IMR-90 (cell line): ENCODE results near the gene PLBD2. TPM values are rescaled to one million over a fixed set of nuclear protein-coding genes. Genes with fewer than 3 reads are reported as not detected.

Experiments used
- ATAC-seq: fragments of 200-7000 bp; cut with Tn5 transposase; 2 replicates; pipeline ENCODE4 v1.9.1; 2020; ENCODE audit warnings: low read depth, mild to moderate bottlenecking, moderate library complexity
- BruUV-seq: library from RNA; stranded (reverse); fragments of 400-500 nt; replicated peaks from 2 replicates; lab custom pipeline; 2021; lab: Mats Ljungman, UMichigan
- CTCF ChIA-PET: fragments of 300-600 bp; formaldehyde crosslinking; extraction: SDS; loops from one replicate; lab custom pipeline; 2021; ENCODE audit warnings: antibody characterized with exemption; lab: Yijun Ruan, JAX
- POLR2A ChIA-PET: fragments of 300-600 bp; sonication (Branson Sonifier 250); formaldehyde crosslinking; loops from one replicate; lab custom pipeline; 2022; ENCODE audit warnings: antibody characterized with exemption; ENCODE audit not compliant: unreplicated experiment; lab: Charles Lee
- DNase-seq: peaks from one replicate; pipeline ENCODE4 v3.0.0; 2013
- H2AFZ ChIP-seq: replicated peaks from 2 replicates; pipeline ENCODE3; 2013; ENCODE audit warnings: low read length, mild to moderate bottlenecking; ENCODE audit not compliant: poor library complexity
- H2AK5ac ChIP-seq: 2 replicates; pipeline ENCODE4 v1.6.1; 2013; ENCODE audit warnings: low read depth, low read length, inconsistent platforms
- H2AK9ac ChIP-seq: replicated peaks from 2 replicates; pipeline ENCODE3; 2013; ENCODE audit warnings: mild to moderate bottlenecking, low read depth, low read length, moderate library complexity; ENCODE audit not compliant: poor library complexity
- H2BK120ac ChIP-seq: 2 replicates; pipeline ENCODE4 v1.6.1; 2013; ENCODE audit warnings: low read depth, low read length, inconsistent platforms
- H2BK15ac ChIP-seq: 3 replicates; pipeline ENCODE4 v1.6.1; 2013; ENCODE audit warnings: low read depth, low read length, inconsistent platforms
- H2BK20ac ChIP-seq: 2 replicates; pipeline ENCODE4 v1.6.1; 2013; ENCODE audit warnings: low read depth, mild to moderate bottlenecking, inconsistent platforms, low read length, moderate library complexity
- H2BK5ac ChIP-seq: 2 replicates; pipeline ENCODE4 v1.6.1; 2013; ENCODE audit warnings: mild to moderate bottlenecking, low read depth, low read length, inconsistent platforms; ENCODE audit not compliant: poor library complexity, severe bottlenecking
- H3K14ac ChIP-seq: replicated peaks from 2 replicates; pipeline ENCODE4 v1.6.1; 2013; ENCODE audit warnings: low read depth, low read length, inconsistent platforms
- H3K18ac ChIP-seq: 2 replicates; pipeline ENCODE4 v1.6.1; 2013; ENCODE audit warnings: low read depth, low read length, control low read depth
- H3K23ac ChIP-seq: 2 replicates; pipeline ENCODE4 v1.6.1; 2013; ENCODE audit warnings: low read depth, low read length, inconsistent platforms
- H3K27ac ChIP-seq: 2 replicates; pipeline ENCODE4 v1.5.1; 2013; ENCODE audit warnings: mild to moderate bottlenecking, control low read depth, low read length; ENCODE audit not compliant: insufficient read depth
- H3K27me3 ChIP-seq: 2 replicates; pipeline ENCODE4 v1.6.1; 2013; ENCODE audit warnings: low read length; ENCODE audit not compliant: control insufficient read depth, insufficient read depth
- H3K36me3 ChIP-seq: 2 replicates; pipeline ENCODE4 v1.6.1; 2013; ENCODE audit warnings: low read length, mixed read lengths; ENCODE audit not compliant: control insufficient read depth, insufficient read depth
- H3K4ac ChIP-seq: 2 replicates; pipeline ENCODE4 v1.6.1; 2013; ENCODE audit warnings: low read depth, low read length, inconsistent platforms
- H3K4me1 ChIP-seq: 2 replicates; pipeline ENCODE4 v1.6.1; 2013; ENCODE audit warnings: low read length, mixed read lengths; ENCODE audit not compliant: control insufficient read depth, insufficient read depth
- H3K4me2 ChIP-seq: 2 replicates; pipeline ENCODE4 v1.6.1; 2013; ENCODE audit warnings: low read depth, mild to moderate bottlenecking, control low read depth, low read length, moderate library complexity
- H3K4me3 ChIP-seq: 2 replicates; pipeline ENCODE4 v1.5.1; 2013; ENCODE audit warnings: low read depth, mild to moderate bottlenecking, control low read depth, low read length, moderate library complexity; ENCODE audit not compliant: insufficient read depth
- H3K56ac ChIP-seq: 2 replicates; pipeline ENCODE4 v1.6.1; 2013; ENCODE audit warnings: low read length, inconsistent platforms; ENCODE audit not compliant: insufficient read depth; ENCODE audit errors: extremely low read depth
- H3K79me1 ChIP-seq, 2 experiments: 2 replicates each; pipeline ENCODE4 v1.6.1; 2013; ENCODE audit warnings: low read length in 2 of 2, inconsistent platforms in 1 of 2, low read depth in 1 of 2
- H3K9ac ChIP-seq: 2 replicates; pipeline ENCODE4 v1.6.1; 2013; ENCODE audit warnings: low read depth, low read length, control low read depth
- H3K9me1 ChIP-seq: 2 replicates; pipeline ENCODE4 v1.6.1; 2013; ENCODE audit warnings: low read length, inconsistent platforms; ENCODE audit not compliant: insufficient read depth
- H3K9me3 ChIP-seq: 2 replicates; pipeline ENCODE4 v1.6.1; 2013; ENCODE audit warnings: low read length; ENCODE audit not compliant: control insufficient read depth, insufficient read depth
- H4K20me1 ChIP-seq: 2 replicates; pipeline ENCODE4 v1.6.1; 2013; ENCODE audit warnings: low read length, inconsistent platforms; ENCODE audit not compliant: insufficient read depth
- H4K5ac ChIP-seq: 2 replicates; pipeline ENCODE4 v1.6.1; 2013; ENCODE audit warnings: mild to moderate bottlenecking, low read depth, low read length, control low read depth
- H4K8ac ChIP-seq, 2 experiments: 2 replicates each; pipeline ENCODE4 v1.6.1; 2013; ENCODE audit warnings: low read depth in 2 of 2, low read length in 2 of 2, control low read depth in 1 of 2, inconsistent platforms in 1 of 2
- H4K91ac ChIP-seq: 2 replicates; pipeline ENCODE4 v1.6.1; 2013; ENCODE audit warnings: low read depth, low read length, inconsistent platforms; ENCODE audit not compliant: insufficient read depth
- BHLHE40 ChIP-seq: fragments of 150-350 bp; IDR thresholded peaks from 2 replicates; pipeline ENCODE4 v1.6.1; 2016; ENCODE audit warnings: mild to moderate bottlenecking, low read depth, low read length
- CHD1 ChIP-seq: IDR thresholded peaks from 2 replicates; pipeline ENCODE4 v1.6.1; 2012; ENCODE audit warnings: low read depth, low read length, improper control_type of control experiment
- MAFK ChIP-seq: IDR thresholded peaks from 2 replicates; pipeline ENCODE4 v1.6.1; 2012; ENCODE audit warnings: low read depth, low read length, improper control_type of control experiment
- MXI1 ChIP-seq: IDR thresholded peaks from 2 replicates; pipeline ENCODE4 v1.6.1; 2012; ENCODE audit warnings: low read depth, mild to moderate bottlenecking, low read length, moderate library complexity, borderline replicate concordance
- NFE2L2 ChIP-seq: fragments of 150-350 bp; IDR thresholded peaks from 2 replicates; pipeline ENCODE4 v1.6.1; 2016; ENCODE audit warnings: low read depth, mild to moderate bottlenecking, low read length
- RCOR1 ChIP-seq: IDR thresholded peaks from 2 replicates; pipeline ENCODE4 v1.6.1; 2012; ENCODE audit warnings: mild to moderate bottlenecking, low read length, improper control_type of control experiment; ENCODE audit not compliant: insufficient replicate concordance
- RFX5 ChIP-seq: IDR thresholded peaks from 2 replicates; pipeline ENCODE4 v1.8.0; 2012; ENCODE audit warnings: low read depth, mild to moderate bottlenecking, low read length, moderate library complexity
- WGBS, 2 experiments: methylation state at CpG; one replicate each; pipeline versions ENCODE4 v1.1.5 to v1.1.7; 2013; ENCODE audit warnings: missing lambda C conversion rate in 2 of 2; ENCODE audit not compliant: insufficient read length in 1 of 2; ENCODE audit errors: extremely low coverage in 2 of 2; 5-methylcytosine and 5-hydroxymethylcytosine counted together
- dilution Hi-C: fragments of 300-500 bp; cut with HindIII; formaldehyde crosslinking; loops from one replicate; pipeline ENCODE4 v1.14.3; 2018; ENCODE audit warnings: low sequenced_read_pairs; ENCODE audit not compliant: unreplicated experiment
- in situ Hi-C: fragments of 300-500 bp; cut with MboI; formaldehyde crosslinking; loops from 3 replicates; pipeline ENCODE4 v1.14.3; 2019; ENCODE audit warnings: low sequenced_read_pairs, inconsistent platforms, mixed read lengths
- intact Hi-C: fragments of 100-400 bp; cut with micrococcal nuclease; formaldehyde crosslinking; loops from 2 replicates; pipeline ENCODE4 v1.10.0; 2022
- polyA plus RNA-seq, 3 experiments: library from polyadenylated mRNA; depleted of rRNA; stranded (reverse); fragments of >200 nt; gene quantifications; 2 replicates each; pipeline ENCODE4 v1.2.3, GENCODE V29; 2012; ENCODE audit warnings: low replicate concordance in 1 of 3
- total RNA-seq: library from RNA; depleted of rRNA; stranded (reverse); fragments of >200 nt; gene quantifications from 2 replicates; pipeline ENCODE4 v1.2.3, GENCODE V29; 2012
- TF ChIP-seq, protein P1 (sequence below): fragments of 150-350 bp; IDR thresholded peaks from 2 replicates; pipeline ENCODE4 v1.6.1; 2016; ENCODE audit warnings: low read depth, mild to moderate bottlenecking, low read length, moderate library complexity, borderline replicate concordance
- TF ChIP-seq, protein P2 (sequence below): fragments of 150-350 bp; IDR thresholded peaks from 2 replicates; pipeline ENCODE4 v1.6.1; 2017; ENCODE audit warnings: mild to moderate bottlenecking, antibody characterized with exemption, low read length, low read depth

Gene PLBD2
- total and polyA plus RNA-seq, 2 of the 4 experiments (the other 2 are of a cell fraction) = 7.3 to 44.5 TPM

DNA sequence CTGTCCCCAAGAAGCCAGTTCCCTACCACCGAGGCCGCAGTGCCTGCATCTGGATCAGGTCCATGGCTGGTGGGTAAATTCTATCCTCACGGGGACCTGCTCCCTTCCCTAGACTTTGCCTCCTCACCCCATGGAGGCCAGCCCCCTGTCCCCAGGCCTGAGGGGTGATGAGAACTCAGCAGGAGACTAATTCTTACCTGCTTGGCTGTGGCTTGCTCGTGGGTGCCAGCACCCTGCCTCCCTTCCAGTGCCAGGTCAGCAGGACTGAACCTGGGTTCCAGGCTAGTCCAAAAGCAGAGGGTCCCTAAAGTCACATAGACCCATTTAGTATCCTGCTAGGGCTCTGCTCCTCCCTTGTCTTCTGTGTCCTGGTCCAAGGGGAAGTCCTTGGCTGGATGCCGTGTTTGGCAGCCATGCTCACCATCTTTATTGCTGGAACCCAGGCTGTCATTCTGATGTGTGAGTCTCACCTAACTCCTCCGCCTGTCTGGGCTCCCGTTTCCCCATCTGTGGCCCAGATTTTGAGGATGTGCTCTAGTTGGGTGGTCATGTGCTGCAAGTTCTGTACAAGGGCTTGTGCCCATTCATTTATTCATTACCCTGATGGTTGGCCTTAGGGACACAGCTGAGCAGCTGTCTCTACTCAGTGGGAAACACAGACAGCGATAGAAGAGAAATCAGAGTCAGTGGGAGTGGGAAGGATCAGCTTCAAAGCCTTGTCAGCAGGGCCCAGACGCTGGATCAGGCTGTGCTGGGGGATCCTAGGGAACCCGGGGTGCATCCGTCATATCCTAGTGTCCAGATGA lies 949 bp downstream of the PLBD2 start:
- no peak overlapping the region for H3K56ac ChIP-seq
- H3K14ac ChIP-seq = peak overlapping the region; percentile 72; the same call in 1 of the 2 replicates
- H2BK20ac ChIP-seq = no peak overlapping the region
- peak overlapping the region; percentile 80 for H3K4me3 ChIP-seq
- H3K27ac ChIP-seq = no peak overlapping the region; the same call in 1 of the 2 replicates
- H3K9me1 ChIP-seq = peaks cover 9% of the 10 kb centered on the region
- no peaks in the 10 kb centered on the region for H3K9me3 ChIP-seq
- H4K8ac ChIP-seq = peak overlapping the region in 1 of 2 experiments; percentile 56; a peak in 1 of 4 replicates
- in situ Hi-C loops (no loop called here), intact Hi-C loops (loop anchor here (10.0 kb wide), 1 partner anchor 165 kb away; no protein-coding TSS in a partner anchor), dilution Hi-C loops (no loop called here)
- H3K4ac ChIP-seq = peak overlapping the region; percentile 19; the same call in 1 of the 2 replicates
- ATAC-seq (no peak), DNase-seq (peak; percentile 14)
- peaks cover 9% of the 10 kb centered on the region for H3K4me1 ChIP-seq
- no peak for TF ChIP-seq CHD1
- TF ChIP-seq, protein P1, sequence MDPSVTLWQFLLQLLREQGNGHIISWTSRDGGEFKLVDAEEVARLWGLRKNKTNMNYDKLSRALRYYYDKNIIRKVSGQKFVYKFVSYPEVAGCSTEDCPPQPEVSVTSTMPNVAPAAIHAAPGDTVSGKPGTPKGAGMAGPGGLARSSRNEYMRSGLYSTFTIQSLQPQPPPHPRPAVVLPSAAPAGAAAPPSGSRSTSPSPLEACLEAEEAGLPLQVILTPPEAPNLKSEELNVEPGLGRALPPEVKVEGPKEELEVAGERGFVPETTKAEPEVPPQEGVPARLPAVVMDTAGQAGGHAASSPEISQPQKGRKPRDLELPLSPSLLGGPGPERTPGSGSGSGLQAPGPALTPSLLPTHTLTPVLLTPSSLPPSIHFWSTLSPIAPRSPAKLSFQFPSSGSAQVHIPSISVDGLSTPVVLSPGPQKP = no peak
- TF ChIP-seq MXI1 = no peak
- no peak for TF ChIP-seq MAFK
- TF ChIP-seq NFE2L2 = no peak
- no peak for TF ChIP-seq BHLHE40
- TF ChIP-seq, protein P2, sequence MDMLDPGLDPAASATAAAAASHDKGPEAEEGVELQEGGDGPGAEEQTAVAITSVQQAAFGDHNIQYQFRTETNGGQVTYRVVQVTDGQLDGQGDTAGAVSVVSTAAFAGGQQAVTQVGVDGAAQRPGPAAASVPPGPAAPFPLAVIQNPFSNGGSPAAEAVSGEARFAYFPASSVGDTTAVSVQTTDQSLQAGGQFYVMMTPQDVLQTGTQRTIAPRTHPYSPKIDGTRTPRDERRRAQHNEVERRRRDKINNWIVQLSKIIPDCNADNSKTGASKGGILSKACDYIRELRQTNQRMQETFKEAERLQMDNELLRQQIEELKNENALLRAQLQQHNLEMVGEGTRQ = no peak
- TF ChIP-seq RFX5 = no peak
- no peak for TF ChIP-seq RCOR1
- peak overlapping the region; percentile 92 for H2AK9ac ChIP-seq
- peak overlapping the region; percentile 87; the same call in 1 of the 2 replicates for H3K23ac ChIP-seq
- H3K9ac ChIP-seq = peak overlapping the region; percentile 69
- no peak overlapping the region for H3K18ac ChIP-seq
- WGBS, 2 experiments = 0% methylated on average over 2 of the region's 11 CpGs; no CpG with 5 or more reads in 1 of the 2 experiments
- H4K20me1 ChIP-seq = peaks cover 10% of the 10 kb centered on the region
- peak overlapping the region; percentile 92 for H3K4me2 ChIP-seq
- no peaks in the 10 kb centered on the region; the same call in 1 of the 2 replicates for H3K36me3 ChIP-seq
- no peak overlapping the region for H2BK15ac ChIP-seq
- H2BK5ac ChIP-seq = no peak overlapping the region
- no peak overlapping the region for H4K5ac ChIP-seq
- ChIA-PET POLR2A (no interaction called here), CTCF (interaction anchor here (0.6 kb wide), 1 partner anchor 162 kb away, joined by 3 read pairs; no protein-coding TSS in a partner anchor)
- H3K27me3 ChIP-seq = no peaks in the 10 kb centered on the region
- H4K91ac ChIP-seq = peak overlapping the region; percentile 6
- peaks cover 9 to 36% of the 10 kb centered on the region in 2 experiments; a peak in 3 of 4 replicates for H3K79me1 ChIP-seq
- BruUV-seq = no TSS peak
- no peak overlapping the region for H2BK120ac ChIP-seq
- H2AK5ac ChIP-seq = peak overlapping the region; percentile 20; the same call in 1 of the 2 replicates
- H2AFZ ChIP-seq = peak overlapping the region; percentile 97
